Uterus (tissue), 4 donors: ENCODE results near the gene EPHA6. TPM values are rescaled to one million over a fixed set of nuclear protein-coding genes. Genes with fewer than 3 reads are reported as not detected.

ENCODE experiments used
- DNase-seq, 2 donors: peaks; one replicate each; pipeline ENCODE4 v3.0.0-alpha.2; 2019 to 2020
- H3K27ac ChIP-seq, 2 donors: fragments of 200-600 bp; sonication (generic); 1 replicate in 1 of 2; 2 replicates in 1 of 2; pipeline ENCODE4 v1.5.1; 2016 to 2018
- H3K27me3 ChIP-seq, 2 donors: fragments of 200-600 bp; sonication (generic); one replicate each; pipeline ENCODE4 v1.5.1; 2018 to 2019; ENCODE audit warnings: control low read depth in 1 of 2
- H3K36me3 ChIP-seq, 2 donors: fragments of 200-600 bp; sonication (generic); one replicate each; pipeline ENCODE4 v1.5.1; 2019; ENCODE audit warnings: control low read depth in 1 of 2
- H3K4me1 ChIP-seq, 2 donors: fragments of 200-600 bp; sonication (generic); one replicate each; pipeline ENCODE4 v1.5.1; 2018 to 2019; ENCODE audit warnings: control low read depth in 1 of 2
- H3K4me3 ChIP-seq, 2 donors: fragments of 200-600 bp; sonication (generic); 1 replicate in 1 of 2; 2 replicates in 1 of 2; pipeline ENCODE4 v1.5.1; 2018 to 2019; ENCODE audit warnings: mild to moderate bottlenecking in 1 of 2
- H3K9me3 ChIP-seq, 2 donors: fragments of 200-600 bp; sonication (generic); one replicate each; pipeline ENCODE4 v1.5.1; 2019; ENCODE audit warnings: control low read depth in 1 of 2
- POLR2A ChIP-seq, 2 donors: fragments of 450-650 bp; IDR thresholded peaks; one replicate each; pipeline ENCODE4 v1.6.1; 2016; ENCODE audit warnings: antibody characterized with exemption in 2 of 2, mild to moderate bottlenecking in 1 of 2, moderate library complexity in 1 of 2
- intact Hi-C: fragments of 100-400 bp; cut with DNase I; formaldehyde crosslinking; loops from one replicate; pipeline ENCODE4 v1.15.1; 2023; ENCODE audit warnings: low total_unique reads
- total RNA-seq, 4 donors: library from RNA; depleted of rRNA in 3 of 4; stranded (reverse); fragments of >200 nt in 3 of 4; gene quantifications; one replicate each; pipeline versions ENCODE4 v1.1.0 to v1.2.4, GENCODE V29; 2014 to 2023
- TF ChIP-seq, protein P1 (sequence below), 4 experiments: fragments of 200-600 bp in 2 of 4; fragments of 450-650 bp in 2 of 4; sonication (generic) in 2 of 4; IDR thresholded peaks; one replicate each; pipeline ENCODE4 v1.5.1; 2016 to 2019; ENCODE audit warnings: antibody characterized with exemption in 4 of 4, mild to moderate bottlenecking in 2 of 4, moderate library complexity in 1 of 4
- donor health status: DM: yes; HTN: yes; CAD: no.

Gene EPHA6
- total RNA-seq, 4 donors from 2014 or later = 0.29 to 7.3 (median 2.5) TPM

DNA sequence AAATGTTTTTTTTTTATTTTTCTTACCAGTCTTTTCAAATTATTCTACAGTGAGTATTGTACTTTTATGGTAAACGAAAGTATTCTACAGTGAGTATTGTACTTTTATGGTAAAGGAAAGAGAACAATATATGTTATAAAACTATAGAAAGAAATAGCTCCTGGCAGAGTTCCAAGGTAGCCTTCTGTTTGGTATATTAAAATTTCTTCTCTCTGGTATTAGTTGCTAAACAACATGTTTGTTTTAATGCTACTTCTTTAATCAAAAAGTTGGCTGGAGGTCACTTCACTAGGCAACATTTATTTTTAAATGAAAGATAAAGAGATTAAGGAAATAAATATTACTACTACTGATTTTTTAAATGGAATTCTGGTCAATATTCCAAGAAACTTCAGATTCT, 841.6 kb downstream of the EPHA6 start:
- Histone ChIP-seq H3K36me3 (no peaks in the 10 kb centered on the region), H3K27ac (no peak overlapping the region), H3K4me1 (no peaks in the 10 kb centered on the region), H3K4me3 (no peak overlapping the region), H3K9me3 (no peaks in the 10 kb centered on the region), H3K27me3 (no peaks in the 10 kb centered on the region)
- no peak for DNase-seq
- TF ChIP-seq POLR2A (IDR thresholded peaks at IDR 0.05) = no peak
- TF ChIP-seq, protein P1, sequence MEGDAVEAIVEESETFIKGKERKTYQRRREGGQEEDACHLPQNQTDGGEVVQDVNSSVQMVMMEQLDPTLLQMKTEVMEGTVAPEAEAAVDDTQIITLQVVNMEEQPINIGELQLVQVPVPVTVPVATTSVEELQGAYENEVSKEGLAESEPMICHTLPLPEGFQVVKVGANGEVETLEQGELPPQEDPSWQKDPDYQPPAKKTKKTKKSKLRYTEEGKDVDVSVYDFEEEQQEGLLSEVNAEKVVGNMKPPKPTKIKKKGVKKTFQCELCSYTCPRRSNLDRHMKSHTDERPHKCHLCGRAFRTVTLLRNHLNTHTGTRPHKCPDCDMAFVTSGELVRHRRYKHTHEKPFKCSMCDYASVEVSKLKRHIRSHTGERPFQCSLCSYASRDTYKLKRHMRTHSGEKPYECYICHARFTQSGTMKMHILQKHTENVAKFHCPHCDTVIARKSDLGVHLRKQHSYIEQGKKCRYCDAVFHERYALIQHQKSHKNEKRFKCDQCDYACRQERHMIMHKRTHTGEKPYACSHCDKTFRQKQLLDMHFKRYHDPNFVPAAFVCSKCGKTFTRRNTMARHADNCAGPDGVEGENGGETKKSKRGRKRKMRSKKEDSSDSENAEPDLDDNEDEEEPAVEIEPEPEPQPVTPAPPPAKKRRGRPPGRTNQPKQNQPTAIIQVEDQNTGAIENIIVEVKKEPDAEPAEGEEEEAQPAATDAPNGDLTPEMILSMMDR (IDR thresholded peaks at IDR 0.05) = no peak
- intact Hi-C loops = no loop called here

- intact Hi-C loops = no loop called here
- TF ChIP-seq, protein P1 (IDR thresholded peaks at IDR 0.05) = no peak
- TF ChIP-seq POLR2A (IDR thresholded peaks at IDR 0.05) = no peak
- no peaks in the 10 kb centered on the region for H3K9me3 ChIP-seq
Observed at GRCh38 chr3:97656638-97657037, 842.2 kb downstream of the EPHA6 start.

DNA sequence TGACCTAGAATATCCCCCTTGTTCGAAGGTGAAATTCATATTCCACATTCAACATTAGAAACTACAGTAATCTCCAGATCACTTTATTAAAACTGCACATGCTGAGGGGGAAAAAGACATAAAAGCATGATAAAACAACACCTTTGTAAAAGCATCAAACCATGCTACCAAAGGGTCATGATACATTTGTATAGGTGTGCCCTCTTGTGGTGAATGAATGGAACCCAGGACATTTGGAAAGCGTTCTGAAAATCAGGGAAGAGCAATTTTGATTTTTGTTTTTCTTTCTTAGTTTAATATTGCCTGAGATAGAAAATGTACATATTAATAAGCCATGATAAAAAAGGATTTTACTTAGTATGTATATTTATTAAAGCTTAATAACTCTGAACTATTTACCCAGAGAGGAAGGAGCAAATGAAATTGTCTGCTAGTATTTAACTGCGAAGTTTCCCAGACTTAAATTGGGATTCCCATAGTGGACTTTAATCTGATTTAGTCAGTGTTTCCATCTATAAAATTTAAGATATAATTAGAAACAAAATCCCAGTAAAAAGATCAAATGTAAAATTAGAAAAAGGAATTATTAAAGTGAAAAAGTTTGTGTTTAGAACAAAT, 844.4 kb downstream of the EPHA6 start:
- Histone ChIP-seq H3K27ac (no peak overlapping the region), H3K4me1 (no peaks in the 10 kb centered on the region), H3K9me3 (no peaks in the 10 kb centered on the region), H3K36me3 (no peaks in the 10 kb centered on the region), H3K27me3 (no peaks in the 10 kb centered on the region), H3K4me3 (no peak overlapping the region)
- no peak for TF ChIP-seq POLR2A (IDR thresholded peaks at IDR 0.05)
- TF ChIP-seq, protein P1 (IDR thresholded peaks at IDR 0.05) = peak in 1 of 4 experiments; percentile 27
- intact Hi-C loops = no loop called here
- DNase-seq = no peak

More at GRCh38 chr3:97656638-97657037, 842.2 kb downstream of the EPHA6 start:
- Histone ChIP-seq H3K27ac (no peak overlapping the region), H3K27me3 (no peaks in the 10 kb centered on the region), H3K4me3 (no peak overlapping the region), H3K36me3 (no peaks in the 10 kb centered on the region), H3K4me1 (no peaks in the 10 kb centered on the region)
- DNase-seq = no peak

DNA sequence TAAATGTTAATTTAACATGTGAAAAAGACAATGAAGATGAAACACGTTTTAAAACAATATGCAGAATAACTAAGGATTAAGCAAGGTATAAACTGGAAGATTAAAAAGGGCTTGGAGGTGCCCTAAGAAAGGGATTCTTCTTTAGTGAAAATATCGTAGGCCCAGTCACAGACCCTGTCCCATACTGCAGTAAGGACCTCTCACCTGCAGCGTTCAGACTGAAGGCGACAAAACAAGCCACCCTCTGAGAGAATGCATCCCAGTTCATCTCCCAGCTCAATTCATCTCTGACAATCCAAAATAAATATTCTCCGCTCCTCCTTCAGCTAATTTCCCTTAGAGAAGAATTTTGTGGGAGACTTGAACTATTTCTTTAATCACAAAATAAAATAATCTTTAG, 847.9 kb downstream of the EPHA6 start:
- no peak overlapping the region for H3K27ac ChIP-seq
- no peaks in the 10 kb centered on the region for H3K9me3 ChIP-seq
- DNase-seq = no peak
- H3K27me3 ChIP-seq = no peaks in the 10 kb centered on the region
- no peaks in the 10 kb centered on the region for H3K36me3 ChIP-seq
- intact Hi-C loops = no loop called here
- H3K4me3 ChIP-seq = no peak overlapping the region
- H3K4me1 ChIP-seq = no peaks in the 10 kb centered on the region
- TF ChIP-seq, protein P1 (IDR thresholded peaks at IDR 0.05) = no peak
- no peak for TF ChIP-seq POLR2A (IDR thresholded peaks at IDR 0.05)

DNA sequence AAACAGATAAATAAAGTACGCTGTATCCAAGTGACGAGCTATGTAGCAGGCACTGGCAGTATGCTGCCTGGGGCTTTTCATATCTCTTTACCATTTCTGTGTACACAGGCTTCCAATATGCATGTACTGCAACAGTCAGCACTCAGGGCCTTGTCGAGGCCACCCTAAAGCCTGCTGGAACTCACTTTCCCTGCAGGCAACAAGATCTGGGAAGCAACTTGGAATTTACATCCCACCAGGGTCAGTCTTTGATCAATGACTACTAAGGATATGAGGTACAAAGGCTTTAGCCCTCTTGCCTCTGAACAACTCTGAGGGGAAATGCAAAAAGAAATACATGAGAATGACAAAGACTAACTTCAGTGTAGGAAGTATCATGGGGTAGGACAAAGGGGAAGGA, 848.4 kb downstream of the EPHA6 start:
- Histone ChIP-seq H3K27ac (no peak overlapping the region), H3K27me3 (no peaks in the 10 kb centered on the region), H3K36me3 (no peaks in the 10 kb centered on the region), H3K9me3 (no peaks in the 10 kb centered on the region), H3K4me3 (no peak overlapping the region), H3K4me1 (no peaks in the 10 kb centered on the region)
- no peak for TF ChIP-seq POLR2A (IDR thresholded peaks at IDR 0.05)
- TF ChIP-seq, protein P1 (IDR thresholded peaks at IDR 0.05) = no peak
- intact Hi-C loops = no loop called here
- DNase-seq = no peak
